ENCODE results near the gene SMTNL2.
"Not testable (repeated sequence)": the region's sequence is repeated elsewhere in the genome, so short reads cannot be mapped to it uniquely, and the experiment has no call there.

The SMTNL2 gene

DNA sequence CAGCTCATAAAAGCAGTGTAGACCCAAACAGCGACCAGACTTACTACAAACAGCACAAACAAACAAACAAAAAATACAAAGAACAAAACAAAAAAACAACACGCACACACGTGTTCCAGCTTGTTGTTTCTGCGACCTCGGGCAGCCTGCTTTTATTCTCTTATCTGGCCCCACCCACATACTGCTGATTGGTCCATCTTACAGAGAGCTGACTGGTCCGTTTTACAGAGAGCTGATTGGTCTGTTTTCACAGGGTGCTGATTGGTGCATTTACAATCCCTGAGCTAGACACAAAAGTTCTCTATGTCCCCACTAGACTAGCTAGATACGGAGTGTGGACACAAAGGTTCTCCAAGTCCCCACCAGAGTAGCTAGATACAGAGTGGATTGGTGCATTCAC is 71.6 kb downstream of the SMTNL2 start:
- not testable (repeated sequence) for DNase-seq (ENCODE audit: low read depth, low spot score); H3K27ac ChIP-seq

DNA sequence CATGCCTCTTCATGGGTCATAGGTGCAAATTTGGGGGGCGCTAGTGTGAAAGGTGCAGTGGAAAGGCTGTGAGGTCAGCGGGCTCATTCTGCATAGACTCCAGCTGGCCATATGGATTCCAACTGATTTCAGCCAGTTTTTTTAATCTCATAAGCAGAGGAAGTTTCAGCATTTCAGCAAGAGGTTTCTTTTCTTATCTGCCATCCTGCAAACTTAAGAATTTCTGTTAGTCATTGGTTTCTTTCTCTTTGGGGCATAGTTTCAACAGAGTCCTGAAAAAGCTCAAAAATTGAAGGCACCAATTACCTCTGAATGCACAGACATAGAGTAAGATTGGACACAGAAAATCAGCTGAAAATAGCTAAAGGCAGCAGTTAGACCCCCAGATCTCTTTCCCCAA is 73.3 kb downstream of the SMTNL2 start:
- H3K27ac ChIP-seq: no peak overlapping the region
- no peak for DNase-seq (ENCODE audit: low read depth, low spot score)
